HFFc6 (cell line): ENCODE data around the gene PMPCA. TPM values are rescaled to one million over a fixed set of nuclear protein-coding genes. Genes with fewer than 3 reads are reported as not detected.

Source experiments
- DNase-seq: peaks from one replicate; pipeline ENCODE4 v3.0.0-alpha.2; 2018
- H3K27ac Mint-ChIP-seq: 2 replicates; pipeline ENCODE4 v1.8.0; 2020; ENCODE audit warnings: mild to moderate bottlenecking, mixed read lengths
- H3K27me3 Mint-ChIP-seq: 2 replicates; pipeline ENCODE4 v1.8.0; 2021; ENCODE audit warnings: mild to moderate bottlenecking, moderate library complexity, mixed read lengths; ENCODE audit not compliant: insufficient read depth
- H3K36me3 Mint-ChIP-seq: 2 replicates; pipeline ENCODE4 v1.8.0; 2021; ENCODE audit warnings: low read depth, mixed read lengths
- H3K4me1 Mint-ChIP-seq: 2 replicates; pipeline ENCODE4 v1.8.0; 2020; ENCODE audit warnings: low read depth, mixed read lengths
- H3K4me3 Mint-ChIP-seq: 2 replicates; pipeline ENCODE4 v1.8.0; 2020; ENCODE audit warnings: mild to moderate bottlenecking, moderate library complexity, mixed read lengths
- H3K9me3 Mint-ChIP-seq: 2 replicates; pipeline ENCODE4 v1.8.0; 2020; ENCODE audit warnings: mild to moderate bottlenecking, mixed read lengths
- total RNA-seq, 6 experiments: library from RNA; stranded (reverse); fragmentation: NEBNext Ultra II Directional; extraction: Animal tissue kit (Norgen Biotek cat#: 25700); gene quantifications; 2 replicates in 1 of 6; 3 replicates in 5 of 6; pipeline ENCODE4 v1.2.3, GENCODE V29; 2021
- TF ChIP-seq, protein P1 (sequence below): fragments of 200-600 bp; sonication (generic); IDR thresholded peaks from 2 replicates; pipeline ENCODE4 v1.5.0; 2021; ENCODE audit warnings: antibody characterized with exemption, mild to moderate bottlenecking

Gene PMPCA
- total RNA-seq, 6 experiments from 2014 or later, result 69.1 to 81.0 (median 75.9) TPM

DNA sequence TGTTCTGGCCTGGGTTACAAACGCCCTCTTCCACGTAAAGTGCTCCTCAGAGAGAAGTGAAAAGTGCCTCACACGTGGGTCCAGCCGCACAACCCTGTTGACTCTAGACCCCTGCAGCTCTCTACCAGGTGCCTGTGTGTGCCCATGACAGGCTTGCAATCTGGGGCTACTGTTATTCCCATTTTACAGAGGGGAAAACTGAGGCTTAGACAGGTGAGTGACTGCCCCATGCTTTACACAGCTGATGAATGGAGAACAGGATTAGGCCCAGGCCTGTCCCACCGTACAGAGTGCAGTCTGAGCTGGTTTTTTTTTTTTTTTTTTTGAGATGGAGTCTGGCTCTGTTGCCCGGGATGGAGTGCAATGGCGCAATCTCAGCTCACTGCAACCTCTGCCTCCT lies 35.3 kb downstream of the PMPCA start:
- DNase-seq, result no peak
- no peak overlapping the region for H3K4me3 Mint-ChIP-seq
- no peaks in the 10 kb centered on the region; the same call in none of the 2 replicates for H3K27me3 Mint-ChIP-seq
- TF ChIP-seq, protein P1, sequence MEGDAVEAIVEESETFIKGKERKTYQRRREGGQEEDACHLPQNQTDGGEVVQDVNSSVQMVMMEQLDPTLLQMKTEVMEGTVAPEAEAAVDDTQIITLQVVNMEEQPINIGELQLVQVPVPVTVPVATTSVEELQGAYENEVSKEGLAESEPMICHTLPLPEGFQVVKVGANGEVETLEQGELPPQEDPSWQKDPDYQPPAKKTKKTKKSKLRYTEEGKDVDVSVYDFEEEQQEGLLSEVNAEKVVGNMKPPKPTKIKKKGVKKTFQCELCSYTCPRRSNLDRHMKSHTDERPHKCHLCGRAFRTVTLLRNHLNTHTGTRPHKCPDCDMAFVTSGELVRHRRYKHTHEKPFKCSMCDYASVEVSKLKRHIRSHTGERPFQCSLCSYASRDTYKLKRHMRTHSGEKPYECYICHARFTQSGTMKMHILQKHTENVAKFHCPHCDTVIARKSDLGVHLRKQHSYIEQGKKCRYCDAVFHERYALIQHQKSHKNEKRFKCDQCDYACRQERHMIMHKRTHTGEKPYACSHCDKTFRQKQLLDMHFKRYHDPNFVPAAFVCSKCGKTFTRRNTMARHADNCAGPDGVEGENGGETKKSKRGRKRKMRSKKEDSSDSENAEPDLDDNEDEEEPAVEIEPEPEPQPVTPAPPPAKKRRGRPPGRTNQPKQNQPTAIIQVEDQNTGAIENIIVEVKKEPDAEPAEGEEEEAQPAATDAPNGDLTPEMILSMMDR, result no peak
- H3K4me1 Mint-ChIP-seq, result peaks cover 4% of the 10 kb centered on the region; the same call in 1 of the 2 replicates
- H3K27ac Mint-ChIP-seq, result no peak overlapping the region
- H3K9me3 Mint-ChIP-seq, result no peaks in the 10 kb centered on the region
- peaks cover 29% of the 10 kb centered on the region for H3K36me3 Mint-ChIP-seq

DNA sequence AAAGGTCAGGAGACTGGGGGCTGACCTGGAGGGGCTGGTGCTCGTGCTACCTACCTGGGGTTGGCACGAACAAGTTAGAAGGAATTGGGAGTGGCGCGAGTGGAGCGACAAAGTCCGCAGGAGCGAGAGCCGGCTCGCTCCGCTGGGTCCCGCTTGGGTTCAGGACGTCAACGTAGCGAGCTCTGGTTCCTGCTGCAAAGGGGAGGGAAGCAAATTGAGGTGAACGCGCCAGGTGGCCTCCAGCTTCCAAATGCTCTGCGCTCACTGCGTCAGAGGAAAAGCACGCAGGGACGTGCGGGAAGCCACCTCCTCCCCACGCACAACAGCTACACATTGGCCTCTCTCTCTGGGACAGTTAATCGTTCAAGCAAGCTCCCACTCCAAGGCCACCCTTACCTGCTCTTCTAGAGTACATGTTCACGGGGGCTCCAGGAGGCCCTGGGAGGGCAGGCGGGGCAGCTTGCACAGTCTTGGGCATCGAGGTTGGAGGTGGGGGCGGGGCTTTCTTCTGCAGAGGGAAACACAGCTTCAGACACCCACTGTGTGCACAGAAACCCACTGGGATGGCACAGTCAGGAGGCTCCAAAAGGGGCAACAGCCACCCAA lies 36.8 kb downstream of the PMPCA start:
- no peak for DNase-seq
- Mint-ChIP-seq H3K27me3 (no peaks in the 10 kb centered on the region; the same call in 1 of the 2 replicates), H3K9me3 (no peaks in the 10 kb centered on the region), H3K4me1 (no peaks in the 10 kb centered on the region), H3K36me3 (peaks cover 25% of the 10 kb centered on the region), H3K27ac (no peak overlapping the region), H3K4me3 (no peak overlapping the region)
- TF ChIP-seq, protein P1, result no peak

DNA sequence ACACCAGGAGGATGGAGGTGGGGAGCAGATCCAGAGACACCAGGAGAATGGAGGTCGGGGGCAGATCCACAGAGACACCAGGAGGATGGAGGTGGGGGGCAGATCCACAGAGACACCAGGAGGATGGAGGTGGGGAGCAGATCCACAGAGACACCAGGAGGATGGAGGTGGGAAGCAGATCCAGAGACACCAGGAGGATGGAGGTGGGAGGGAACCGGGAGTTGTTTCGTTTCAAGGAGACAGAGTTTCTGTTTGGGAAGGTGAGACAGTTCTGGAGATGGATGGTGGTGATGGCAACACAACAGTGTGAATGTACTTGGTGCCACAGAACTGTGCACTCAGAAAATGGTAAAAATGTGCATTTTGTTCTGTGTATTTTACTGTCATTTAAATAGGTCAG lies 38.2 kb downstream of the PMPCA start:
- Mint-ChIP-seq H3K27ac (no peak overlapping the region), H3K9me3 (no peaks in the 10 kb centered on the region), H3K4me3 (no peak overlapping the region), H3K27me3 (no peaks in the 10 kb centered on the region; the same call in 1 of the 2 replicates), H3K4me1 (no peaks in the 10 kb centered on the region), H3K36me3 (peaks cover 33% of the 10 kb centered on the region)
- TF ChIP-seq, protein P1, result no peak
- no peak for DNase-seq

DNA sequence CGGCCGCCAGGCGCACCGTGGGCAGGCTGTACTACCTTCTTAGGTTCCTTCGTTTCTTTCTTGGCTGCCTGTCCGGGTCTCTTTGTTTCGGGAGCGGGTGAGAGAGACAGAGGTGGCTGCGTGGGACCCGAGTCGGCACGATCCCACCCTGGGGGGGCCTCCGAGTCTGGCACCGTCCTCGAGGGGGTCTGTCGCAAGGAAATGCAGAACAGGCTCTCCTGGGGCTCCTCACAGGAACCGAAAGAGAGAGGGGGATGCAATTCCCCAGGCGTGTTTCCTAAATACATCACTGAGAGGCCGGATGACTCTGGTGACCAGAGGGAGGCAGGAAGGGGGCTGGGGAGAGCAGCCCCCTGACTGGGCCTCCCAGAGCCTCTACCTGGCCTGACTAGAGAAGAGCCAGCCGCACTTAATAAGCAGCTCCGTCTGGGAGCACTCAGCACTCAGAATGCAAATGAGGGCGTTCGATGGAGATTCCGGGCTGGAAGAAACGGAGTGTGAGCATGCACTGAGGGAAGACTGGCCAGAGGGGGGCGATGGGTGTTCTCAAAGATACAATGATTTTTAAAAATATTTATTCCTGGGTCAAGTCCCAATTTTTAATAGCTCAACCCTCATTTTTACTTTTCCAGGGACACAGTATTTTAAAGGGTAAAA lies 40.9 kb downstream of the PMPCA start:
- DNase-seq, result no peak
- TF ChIP-seq, protein P1, result peak; percentile 34
- no peak overlapping the region for H3K27ac Mint-ChIP-seq
- no peak overlapping the region for H3K4me3 Mint-ChIP-seq
- no peaks in the 10 kb centered on the region for H3K4me1 Mint-ChIP-seq
- no peaks in the 10 kb centered on the region for H3K9me3 Mint-ChIP-seq
- no peaks in the 10 kb centered on the region; the same call in none of the 2 replicates for H3K27me3 Mint-ChIP-seq
- peaks cover 35% of the 10 kb centered on the region for H3K36me3 Mint-ChIP-seq

DNA sequence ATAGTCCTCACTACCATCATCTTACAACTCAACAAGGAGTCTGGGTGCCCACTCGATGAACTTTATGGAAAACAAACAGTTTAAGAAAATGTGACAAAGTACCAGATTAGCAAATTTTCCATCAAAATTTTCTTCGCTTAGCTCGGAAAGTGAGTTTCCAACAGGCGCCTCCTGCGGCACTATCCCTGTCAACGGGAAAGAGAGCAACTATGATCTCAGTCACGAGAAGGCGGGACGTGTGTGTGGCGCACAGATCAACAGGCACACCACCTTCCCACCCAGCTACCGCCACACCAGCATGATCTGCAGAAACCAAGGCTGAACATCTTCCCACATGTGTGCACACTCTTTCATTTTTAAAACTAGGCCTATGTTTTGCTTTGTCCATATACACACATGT lies 42.9 kb downstream of the PMPCA start:
- H3K27ac Mint-ChIP-seq, result no peak overlapping the region
- H3K36me3 Mint-ChIP-seq, result peaks cover 23% of the 10 kb centered on the region
- no peak overlapping the region for H3K4me3 Mint-ChIP-seq
- no peak for DNase-seq
- no peaks in the 10 kb centered on the region for H3K4me1 Mint-ChIP-seq
- TF ChIP-seq, protein P1, result no peak
- no peaks in the 10 kb centered on the region for H3K9me3 Mint-ChIP-seq
- H3K27me3 Mint-ChIP-seq, result no peaks in the 10 kb centered on the region; the same call in none of the 2 replicates
